Eye (tissue), 1 donor: Measurements from ENCODE around the gene KIF23.
A peak's percentile ranks its signal among the peaks of the same experiment; 100 is the strongest.

Experiments used
- DNase-seq: peaks from one replicate; pipeline ENCODE4 v3.0.0-alpha.2; 2015

The KIF23 gene

DNA sequence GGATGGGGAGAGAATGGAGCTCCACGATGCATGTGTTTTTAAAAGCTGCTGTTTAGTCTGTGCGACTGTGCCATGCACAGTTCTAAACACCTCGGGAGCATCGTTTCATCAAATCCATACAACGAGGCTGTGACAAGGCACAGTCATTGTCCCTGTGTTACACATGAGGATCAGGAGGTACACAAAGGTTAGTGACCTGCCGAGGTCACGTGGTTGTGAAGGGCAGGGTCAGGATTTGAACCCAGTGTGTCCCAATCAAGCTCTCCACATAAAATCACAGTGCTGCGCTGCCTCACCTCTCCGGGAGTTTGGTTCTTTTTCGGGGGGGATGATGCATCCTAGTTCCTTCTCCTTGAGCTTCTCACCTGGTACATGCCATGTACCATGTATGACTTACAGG, 18.7 kb upstream of the KIF23 start:
- DNase-seq = no peak

DNA sequence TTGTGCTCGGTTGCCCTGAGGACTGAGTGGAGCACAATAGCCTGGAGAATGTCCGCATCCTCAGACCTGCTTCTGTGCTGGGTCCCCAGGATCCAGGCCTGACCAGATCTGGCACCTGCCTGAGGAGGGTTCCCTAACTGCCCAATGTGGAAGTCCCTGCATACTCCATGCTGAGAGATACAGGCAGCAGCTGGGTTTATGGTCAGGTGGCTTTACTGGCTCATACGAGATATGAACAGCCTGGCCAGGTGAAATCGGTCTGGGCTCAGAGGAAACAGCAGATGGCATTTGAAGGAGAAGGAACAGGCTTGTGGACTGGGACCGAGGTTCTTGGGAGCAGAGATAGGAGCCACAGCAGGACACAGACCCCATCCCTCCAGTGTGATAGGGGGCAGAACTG, 18.2 kb upstream of the KIF23 start:
- DNase-seq = no peak

GRCh38 chr15:69398491-69398891, 15.7 kb upstream of the KIF23 start:
- DNase-seq = no peak

DNA sequence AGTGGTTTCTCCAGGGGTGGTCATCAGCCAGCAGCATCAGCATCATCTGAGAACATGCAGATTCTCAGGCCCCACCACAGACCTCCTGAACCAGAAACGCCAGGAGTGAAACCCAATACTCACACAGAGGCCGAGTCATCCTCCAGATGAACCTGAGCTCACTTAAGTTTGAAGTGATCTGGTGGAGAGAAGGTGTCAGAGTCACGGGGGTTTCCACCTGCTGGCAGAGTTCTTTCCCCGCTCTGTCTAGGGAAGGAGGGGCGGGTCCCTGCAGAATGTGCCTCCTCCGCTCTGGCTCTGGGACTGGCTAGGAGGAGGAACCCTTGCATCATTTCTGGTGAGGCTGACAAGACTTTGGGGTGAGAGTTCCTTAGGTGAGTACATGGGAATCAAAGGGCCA, 13.3 kb upstream of the KIF23 start:
- DNase-seq = no peak

GRCh38 chr15:69402816-69403215, 11.3 kb upstream of the KIF23 start:
- DNase-seq = no peak

DNA sequence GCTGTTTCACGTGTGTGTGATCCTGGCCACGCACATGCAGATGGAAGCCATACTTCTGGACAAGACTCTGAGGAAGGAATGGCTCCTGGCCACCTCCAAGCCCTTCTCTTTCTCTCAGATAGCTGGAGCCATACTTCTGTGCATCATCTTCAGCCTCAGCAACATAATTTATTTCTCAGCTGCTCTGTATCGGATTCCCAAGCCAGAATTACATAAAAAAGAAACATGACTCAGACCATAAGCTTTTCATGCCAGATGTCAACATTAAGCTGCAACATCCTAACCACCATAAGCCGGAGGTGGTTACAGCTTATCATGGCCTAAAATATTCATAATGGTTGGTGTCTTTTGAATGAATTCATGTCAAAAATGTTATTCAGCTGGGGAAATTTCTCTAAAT, 10.6 kb upstream of the KIF23 start:
- DNase-seq = no peak

GRCh38 chr15:69405110-69405509, 9.0 kb upstream of the KIF23 start:
- DNase-seq = no peak

DNA sequence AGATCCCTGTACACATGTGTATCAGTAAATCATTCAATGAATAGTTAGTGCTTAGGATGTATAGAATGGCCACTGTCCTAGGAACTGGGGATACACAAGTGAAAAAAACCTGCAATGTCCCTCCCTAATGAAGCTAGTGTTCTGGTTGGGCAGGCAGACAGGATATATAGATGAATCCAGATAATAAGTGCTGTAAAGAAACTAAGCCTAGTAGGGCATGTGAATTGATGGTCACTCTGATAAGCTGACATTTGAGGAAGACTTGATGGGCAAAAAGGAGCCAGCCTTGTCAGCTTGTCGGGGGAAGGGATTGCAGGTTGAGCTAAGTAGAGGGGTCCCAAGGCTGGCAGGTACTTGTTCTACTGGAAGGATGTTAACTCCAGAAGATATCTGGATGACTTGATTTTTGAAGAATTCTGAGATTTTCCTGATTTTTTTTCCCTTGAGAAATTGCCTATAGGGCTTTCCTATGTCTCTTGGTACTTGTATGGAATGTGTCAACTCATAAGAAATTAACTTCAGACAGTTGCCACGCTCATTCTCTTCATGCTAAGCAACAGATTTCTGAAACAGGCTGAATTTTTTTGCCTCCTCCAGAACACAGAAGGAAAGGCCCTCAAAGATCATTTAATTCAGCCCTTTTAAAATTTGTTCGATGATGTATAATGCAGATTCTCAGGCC, 6.3 kb upstream of the KIF23 start:
- no peak for DNase-seq

DNA sequence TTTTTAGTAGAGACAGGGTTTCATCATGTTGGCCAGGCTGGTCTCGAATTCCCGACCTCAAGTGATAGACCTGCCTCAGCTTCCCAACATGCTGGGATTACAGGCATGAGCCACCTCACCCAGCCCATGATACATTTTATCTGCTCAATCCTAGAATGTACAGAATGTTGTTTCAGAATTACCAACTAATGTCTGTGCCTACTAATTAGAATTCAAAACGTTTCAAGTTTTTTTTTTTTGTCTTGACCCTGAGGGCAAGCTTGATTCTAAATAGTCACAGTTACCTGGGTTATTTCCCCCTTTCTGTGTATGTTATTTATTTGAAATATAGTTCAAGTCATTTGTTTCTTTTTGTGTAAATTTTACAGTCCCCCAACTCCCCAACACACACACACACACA, 5.3 kb upstream of the KIF23 start:
- DNase-seq = no peak

- peak; percentile 57 for DNase-seq
These were observed 3.8 kb upstream of the KIF23 start for GRCh38 chr15:69410248-69410874.

GRCh38 chr15:69412274-69412673, 1.9 kb upstream of the KIF23 start:
- no peak for DNase-seq

DNA sequence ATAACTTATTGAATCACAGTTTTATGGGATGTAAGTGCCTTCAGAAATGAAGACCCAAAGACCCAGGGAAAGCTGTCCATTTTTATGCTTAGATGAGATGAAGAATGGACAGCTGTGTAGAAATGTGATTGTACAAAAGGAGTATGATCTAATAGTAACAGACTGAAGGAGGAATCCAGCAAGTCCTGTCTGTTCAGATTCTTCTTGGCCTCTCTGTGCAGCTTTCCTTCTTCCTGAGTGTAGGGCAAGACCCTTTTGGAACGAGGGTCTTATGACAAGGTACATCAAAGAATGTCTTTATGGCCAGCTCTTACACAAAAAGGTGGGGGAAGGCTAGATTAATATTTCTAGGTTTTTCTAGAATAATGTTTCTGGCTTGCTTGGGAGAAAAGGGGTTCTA, 1.4 kb upstream of the KIF23 start:
- DNase-seq = no peak

GRCh38 chr15:69414701-69415167, 585 bp downstream of the KIF23 start:
- DNase-seq = peak; percentile 73

GRCh38 chr15:69415381-69415780, 1.2 kb downstream of the KIF23 start:
- peak; percentile 27 for DNase-seq

DNA sequence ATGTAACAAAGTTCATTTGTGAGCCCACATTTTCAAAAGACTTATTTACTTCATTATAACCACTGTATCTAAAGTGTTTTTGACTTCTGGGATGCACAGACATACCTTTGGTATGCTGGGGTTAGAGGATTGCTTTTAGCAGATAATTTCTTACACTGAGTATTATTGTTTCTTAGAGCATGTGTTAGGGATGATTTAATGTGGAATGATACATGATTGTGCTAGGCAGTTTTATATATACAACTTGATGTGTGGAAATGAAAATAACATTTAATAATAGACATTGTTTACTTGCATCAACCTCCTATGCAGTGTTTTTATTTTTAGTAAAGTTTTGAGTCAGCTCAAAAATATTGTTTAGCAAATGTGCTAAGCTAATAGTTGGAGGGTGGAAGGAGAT, 3.4 kb downstream of the KIF23 start:
- no peak for DNase-seq

DNA sequence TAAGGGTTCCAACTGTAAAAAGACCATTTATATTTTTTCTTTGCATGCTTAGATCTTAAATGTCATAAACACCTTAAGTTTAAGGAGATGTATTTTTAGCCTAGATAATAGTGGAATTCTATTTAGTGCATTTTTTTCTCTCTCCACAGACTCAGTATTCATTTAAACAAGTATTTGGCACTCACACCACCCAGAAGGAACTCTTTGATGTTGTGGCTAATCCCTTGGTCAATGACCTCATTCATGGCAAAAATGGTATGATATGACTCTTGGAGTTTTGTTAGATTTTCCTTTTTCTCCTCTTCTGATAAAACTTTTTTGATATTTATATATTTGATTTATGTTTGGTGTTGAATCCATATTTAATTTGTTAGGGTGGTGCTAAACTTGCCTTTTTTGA, 7.3 kb downstream of the KIF23 start:
- no peak for DNase-seq

DNA sequence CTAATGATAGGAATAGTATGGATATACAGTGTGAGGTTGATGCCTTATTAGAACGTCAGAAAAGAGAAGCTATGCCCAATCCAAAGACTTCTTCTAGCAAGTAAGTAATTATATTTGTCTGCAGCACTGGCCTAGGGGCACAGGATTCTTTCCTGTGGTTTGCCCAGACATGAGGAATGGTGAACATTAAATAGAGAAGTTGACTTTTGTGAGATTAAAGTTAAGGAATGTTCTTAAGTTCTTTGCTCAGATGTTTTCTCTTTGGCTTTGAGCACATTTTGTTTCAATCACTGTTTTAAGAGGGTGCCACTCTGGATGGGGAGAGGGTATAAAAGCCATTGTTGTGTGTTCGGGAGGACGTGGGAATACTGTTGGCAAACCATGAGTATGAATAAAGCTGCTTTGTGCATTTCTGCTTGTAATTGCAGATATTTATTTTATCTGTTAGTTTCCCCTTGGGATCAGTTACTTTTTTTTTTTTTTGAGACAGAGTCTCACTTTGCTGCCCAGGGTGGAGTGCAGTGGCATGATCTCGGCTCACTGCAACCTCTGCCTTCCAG, 8.3 kb downstream of the KIF23 start:
- no peak for DNase-seq

- no peak for DNase-seq
These were observed 9.9 kb downstream of the KIF23 start for GRCh38 chr15:69424001-69424400.

DNA sequence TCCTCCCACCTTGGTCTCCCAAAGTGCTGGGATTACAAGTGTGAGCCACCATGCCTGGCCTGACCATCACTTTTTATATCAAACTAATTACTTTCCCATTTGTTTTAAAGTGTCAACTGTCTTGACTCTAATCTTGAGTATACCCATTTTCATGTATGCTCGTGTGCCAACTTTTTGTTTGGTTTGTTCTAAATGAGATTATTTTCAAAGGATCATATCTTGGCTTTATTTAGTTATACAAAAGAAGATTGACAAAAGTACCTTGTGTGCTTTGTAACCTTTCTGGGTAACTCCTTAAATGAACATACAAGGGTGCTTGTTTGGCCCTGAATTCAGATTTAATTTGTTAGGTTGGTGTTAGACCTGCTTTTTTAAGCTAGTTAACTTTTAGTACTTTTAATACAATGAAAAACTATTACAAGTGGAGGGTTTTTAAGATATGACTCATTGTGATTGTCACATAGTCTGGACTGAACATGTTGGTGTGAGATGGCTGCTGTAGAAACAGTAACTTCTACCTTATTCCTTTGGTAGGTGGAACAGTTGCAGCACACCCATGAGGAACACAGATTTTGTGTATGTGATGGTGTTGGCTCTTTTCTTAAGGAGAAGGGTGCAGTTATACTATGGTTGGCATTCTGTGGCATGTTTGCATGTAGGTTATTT, 10.7 kb downstream of the KIF23 start:
- no peak for DNase-seq

- DNase-seq = no peak
These were observed 19.7 kb downstream of the KIF23 start for GRCh38 chr15:69433831-69434230.

DNA sequence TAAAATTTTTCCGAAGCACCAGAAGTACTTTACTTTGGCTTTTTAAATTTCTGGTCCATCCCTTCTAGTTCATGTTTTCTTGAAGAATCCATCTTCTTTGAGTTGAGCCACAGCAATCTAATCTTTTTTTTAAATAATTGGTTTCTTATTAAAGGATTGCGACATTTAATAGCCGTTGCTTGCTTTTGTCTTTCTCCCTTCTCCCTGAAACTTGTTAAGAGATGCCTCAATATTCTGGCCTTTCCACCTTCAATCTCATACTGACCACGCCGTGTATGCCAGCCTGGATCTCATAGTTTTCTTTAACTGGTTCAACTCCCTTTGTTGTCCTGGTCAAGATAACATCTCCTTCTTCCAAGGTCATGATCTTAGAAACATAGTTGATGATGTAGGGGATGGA, 20.1 kb downstream of the KIF23 start:
- DNase-seq = no peak

- no peak for DNase-seq
These were observed 20.5 kb downstream of the KIF23 start for GRCh38 chr15:69434679-69435078.

DNA sequence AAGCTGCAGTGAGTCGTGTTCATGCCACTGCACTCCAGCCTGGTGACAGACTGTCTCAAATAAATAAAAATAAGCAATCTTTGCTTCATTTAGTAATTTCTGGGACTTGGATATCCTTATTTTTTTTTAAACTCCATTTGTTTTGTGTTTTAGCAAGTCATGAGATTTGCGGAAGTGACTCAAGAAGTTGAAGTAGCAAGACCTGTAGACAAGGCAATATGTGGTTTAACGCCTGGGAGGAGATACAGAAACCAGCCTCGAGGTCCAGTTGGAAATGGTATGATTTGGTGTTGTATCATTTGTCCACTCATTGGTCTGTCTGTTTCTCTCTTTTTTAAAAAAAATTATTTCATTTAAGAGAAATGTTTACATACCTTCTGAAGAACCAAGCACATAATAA, 21.8 kb downstream of the KIF23 start:
- DNase-seq = no peak

- no peak for DNase-seq
These were observed 22.8 kb downstream of the KIF23 start for GRCh38 chr15:69436951-69437350.
